ENCODE data around the gene POLR1D. TPM values are rescaled to one million over a fixed set of nuclear protein-coding genes. Genes with fewer than 3 reads are reported as not detected.

POLR1D gene
- total RNA-seq, 1 donor from 2014 or later, result 127 TPM

- H3K4me3 Mint-ChIP-seq, result no peak overlapping the region
- DNase-seq (ENCODE audit: low spot score), result no peak
- no peaks in the 10 kb centered on the region for H3K27me3 Mint-ChIP-seq (ENCODE audit: insufficient read depth)
- intact Hi-C loops (cut with micrococcal nuclease), result no loop called here
- H3K27ac Mint-ChIP-seq, result no peak overlapping the region
- no peaks in the 10 kb centered on the region for H3K9me3 Mint-ChIP-seq
- peaks cover 14% of the 10 kb centered on the region for H3K36me3 Mint-ChIP-seq (ENCODE audit: low read depth)
- peaks cover 43% of the 10 kb centered on the region for H3K4me1 Mint-ChIP-seq (ENCODE audit: low read depth)
These were observed 13.1 kb downstream of the POLR1D start for GRCh38 chr13:27634791-27635190.

GRCh38 chr13:27635266-27635665 lies 13.6 kb downstream of the POLR1D start:
- Mint-ChIP-seq H3K27ac (no peak overlapping the region), H3K9me3 (no peaks in the 10 kb centered on the region), H3K27me3 (ENCODE audit: insufficient read depth) (no peaks in the 10 kb centered on the region), H3K36me3 (ENCODE audit: low read depth) (peaks cover 14% of the 10 kb centered on the region), H3K4me1 (ENCODE audit: low read depth) (peaks cover 47% of the 10 kb centered on the region), H3K4me3 (no peak overlapping the region)
- intact Hi-C loops (cut with micrococcal nuclease), result no loop called here
- DNase-seq (ENCODE audit: low spot score), result no peak

- Mint-ChIP-seq H3K9me3 (no peaks in the 10 kb centered on the region), H3K27ac (no peak overlapping the region), H3K36me3 (ENCODE audit: low read depth) (peaks cover 14% of the 10 kb centered on the region), H3K27me3 (ENCODE audit: insufficient read depth) (no peaks in the 10 kb centered on the region), H3K4me1 (ENCODE audit: low read depth) (peaks cover 40% of the 10 kb centered on the region), H3K4me3 (no peak overlapping the region)
- intact Hi-C loops (cut with micrococcal nuclease), result no loop called here
- DNase-seq (ENCODE audit: low spot score), result no peak
These were observed 15.0 kb downstream of the POLR1D start for GRCh38 chr13:27636589-27637288.

GRCh38 chr13:27637289-27637626 lies 15.6 kb downstream of the POLR1D start:
- H3K36me3 Mint-ChIP-seq (ENCODE audit: low read depth), result peaks cover 17% of the 10 kb centered on the region
- intact Hi-C loops (cut with micrococcal nuclease), result no loop called here

GRCh38 chr13:27638001-27638400 lies 16.3 kb downstream of the POLR1D start:
- intact Hi-C loops (cut with micrococcal nuclease), result no loop called here
- H3K27me3 Mint-ChIP-seq (ENCODE audit: insufficient read depth), result no peaks in the 10 kb centered on the region
- H3K4me3 Mint-ChIP-seq, result no peak overlapping the region
- H3K36me3 Mint-ChIP-seq (ENCODE audit: low read depth), result peaks cover 15% of the 10 kb centered on the region
- no peaks in the 10 kb centered on the region for H3K9me3 Mint-ChIP-seq
- DNase-seq (ENCODE audit: low spot score), result no peak
- H3K27ac Mint-ChIP-seq, result no peak overlapping the region
- H3K4me1 Mint-ChIP-seq (ENCODE audit: low read depth), result peaks cover 48% of the 10 kb centered on the region

More at GRCh38 chr13:27637289-27637626, 15.6 kb downstream of the POLR1D start:
- Mint-ChIP-seq H3K9me3 (no peaks in the 10 kb centered on the region), H3K27me3 (ENCODE audit: insufficient read depth) (no peaks in the 10 kb centered on the region), H3K4me1 (ENCODE audit: low read depth) (peaks cover 40% of the 10 kb centered on the region), H3K27ac (no peak overlapping the region), H3K4me3 (no peak overlapping the region)
- DNase-seq (ENCODE audit: low spot score), result no peak

- Mint-ChIP-seq H3K27me3 (ENCODE audit: insufficient read depth) (no peaks in the 10 kb centered on the region), H3K4me3 (no peak overlapping the region), H3K9me3 (no peaks in the 10 kb centered on the region), H3K36me3 (ENCODE audit: low read depth) (peaks cover 14% of the 10 kb centered on the region), H3K27ac (no peak overlapping the region), H3K4me1 (ENCODE audit: low read depth) (peaks cover 53% of the 10 kb centered on the region)
- no peak for DNase-seq (ENCODE audit: low spot score)
- intact Hi-C loops (cut with micrococcal nuclease), result no loop called here
These were observed 16.8 kb downstream of the POLR1D start for GRCh38 chr13:27638521-27638920.

- intact Hi-C loops (cut with micrococcal nuclease), result no loop called here
- Mint-ChIP-seq H3K9me3 (no peaks in the 10 kb centered on the region), H3K27me3 (ENCODE audit: insufficient read depth) (no peaks in the 10 kb centered on the region), H3K4me1 (ENCODE audit: low read depth) (peaks cover 59% of the 10 kb centered on the region), H3K4me3 (no peak overlapping the region), H3K36me3 (ENCODE audit: low read depth) (peaks cover 17% of the 10 kb centered on the region), H3K27ac (no peak overlapping the region)
- no peak for DNase-seq (ENCODE audit: low spot score)
These were observed 17.5 kb downstream of the POLR1D start for GRCh38 chr13:27639186-27639585.

- Mint-ChIP-seq H3K9me3 (no peaks in the 10 kb centered on the region), H3K36me3 (ENCODE audit: low read depth) (peaks cover 35% of the 10 kb centered on the region), H3K4me1 (ENCODE audit: low read depth) (peaks cover 61% of the 10 kb centered on the region), H3K4me3 (no peak overlapping the region), H3K27me3 (ENCODE audit: insufficient read depth) (no peaks in the 10 kb centered on the region), H3K27ac (no peak overlapping the region)
- no peak for DNase-seq (ENCODE audit: low spot score)
- intact Hi-C loops (cut with micrococcal nuclease), result no loop called here
These were observed 20.2 kb downstream of the POLR1D start for GRCh38 chr13:27641711-27642502.

GRCh38 chr13:27643334-27644132 lies 21.8 kb downstream of the POLR1D start:
- intact Hi-C loops (cut with micrococcal nuclease), result no loop called here
- peaks cover 33% of the 10 kb centered on the region for H3K36me3 Mint-ChIP-seq (ENCODE audit: low read depth)
- no peak for DNase-seq (ENCODE audit: low spot score)
- H3K27me3 Mint-ChIP-seq (ENCODE audit: insufficient read depth), result no peaks in the 10 kb centered on the region
- no peak overlapping the region for H3K4me3 Mint-ChIP-seq
- H3K4me1 Mint-ChIP-seq (ENCODE audit: low read depth), result peaks cover 50% of the 10 kb centered on the region
- no peak overlapping the region for H3K27ac Mint-ChIP-seq
- H3K9me3 Mint-ChIP-seq, result no peaks in the 10 kb centered on the region

GRCh38 chr13:27644302-27644701 lies 22.6 kb downstream of the POLR1D start:
- H3K27ac Mint-ChIP-seq, result no peak overlapping the region
- peaks cover 38% of the 10 kb centered on the region for H3K36me3 Mint-ChIP-seq (ENCODE audit: low read depth)
- H3K4me3 Mint-ChIP-seq, result no peak overlapping the region
- no peaks in the 10 kb centered on the region for H3K27me3 Mint-ChIP-seq (ENCODE audit: insufficient read depth)
- DNase-seq (ENCODE audit: low spot score), result no peak
- intact Hi-C loops (cut with micrococcal nuclease), result no loop called here
- H3K4me1 Mint-ChIP-seq (ENCODE audit: low read depth), result peaks cover 44% of the 10 kb centered on the region
- H3K9me3 Mint-ChIP-seq, result no peaks in the 10 kb centered on the region

- intact Hi-C loops (cut with micrococcal nuclease), result no loop called here
These were observed 28.6 kb downstream of the POLR1D start for GRCh38 chr13:27650312-27650711.

GRCh38 chr13:27654059-27654458 lies 32.4 kb downstream of the POLR1D start:
- no peak overlapping the region for H3K4me3 Mint-ChIP-seq
- peaks cover 30% of the 10 kb centered on the region for H3K36me3 Mint-ChIP-seq (ENCODE audit: low read depth)
- intact Hi-C loops (cut with micrococcal nuclease), result no loop called here
- no peak overlapping the region for H3K27ac Mint-ChIP-seq
- DNase-seq (ENCODE audit: low spot score), result no peak
- H3K4me1 Mint-ChIP-seq (ENCODE audit: low read depth), result no peaks in the 10 kb centered on the region
- H3K27me3 Mint-ChIP-seq (ENCODE audit: insufficient read depth), result no peaks in the 10 kb centered on the region
- peaks cover 19% of the 10 kb centered on the region for H3K9me3 Mint-ChIP-seq

More at GRCh38 chr13:27650312-27650711, 28.6 kb downstream of the POLR1D start:
- peaks cover 19% of the 10 kb centered on the region for H3K9me3 Mint-ChIP-seq
- H3K36me3 Mint-ChIP-seq (ENCODE audit: low read depth), result peaks cover 46% of the 10 kb centered on the region
- no peaks in the 10 kb centered on the region for H3K27me3 Mint-ChIP-seq (ENCODE audit: insufficient read depth)
- no peak for DNase-seq (ENCODE audit: low spot score)
- no peak overlapping the region for H3K27ac Mint-ChIP-seq
- H3K4me1 Mint-ChIP-seq (ENCODE audit: low read depth), result peaks cover 2% of the 10 kb centered on the region
- H3K4me3 Mint-ChIP-seq, result no peak overlapping the region

- H3K27ac Mint-ChIP-seq, result no peak overlapping the region
- H3K4me1 Mint-ChIP-seq (ENCODE audit: low read depth), result no peaks in the 10 kb centered on the region
- peaks cover 14% of the 10 kb centered on the region for H3K9me3 Mint-ChIP-seq
- intact Hi-C loops (cut with micrococcal nuclease), result no loop called here
- DNase-seq (ENCODE audit: low spot score), result no peak
- H3K27me3 Mint-ChIP-seq (ENCODE audit: insufficient read depth), result no peaks in the 10 kb centered on the region
- H3K36me3 Mint-ChIP-seq (ENCODE audit: low read depth), result peaks cover 27% of the 10 kb centered on the region
- H3K4me3 Mint-ChIP-seq, result no peak overlapping the region
These were observed 33.1 kb downstream of the POLR1D start for GRCh38 chr13:27654816-27655215.

Data from activated T-helper 1 cell treated with anti-CD3 and anti-CD28 coated beads, Interleukin-12 subunit alpha, Interleukin-12 subunit beta, Interleukin-2, Interleukin-4 antibody, amounts not matched to agents 30 ng/mL and 10 ng/mL and 1 ng/mL, durations not matched to agents 14 hours and 24 hours and 36 hours (primary cell).